ENCODE results near the gene MLYCD.
"Not testable (repeated sequence)": the region's sequence is repeated elsewhere in the genome, so short reads cannot be mapped to it uniquely, and the experiment has no call there.

The MLYCD gene

DNA sequence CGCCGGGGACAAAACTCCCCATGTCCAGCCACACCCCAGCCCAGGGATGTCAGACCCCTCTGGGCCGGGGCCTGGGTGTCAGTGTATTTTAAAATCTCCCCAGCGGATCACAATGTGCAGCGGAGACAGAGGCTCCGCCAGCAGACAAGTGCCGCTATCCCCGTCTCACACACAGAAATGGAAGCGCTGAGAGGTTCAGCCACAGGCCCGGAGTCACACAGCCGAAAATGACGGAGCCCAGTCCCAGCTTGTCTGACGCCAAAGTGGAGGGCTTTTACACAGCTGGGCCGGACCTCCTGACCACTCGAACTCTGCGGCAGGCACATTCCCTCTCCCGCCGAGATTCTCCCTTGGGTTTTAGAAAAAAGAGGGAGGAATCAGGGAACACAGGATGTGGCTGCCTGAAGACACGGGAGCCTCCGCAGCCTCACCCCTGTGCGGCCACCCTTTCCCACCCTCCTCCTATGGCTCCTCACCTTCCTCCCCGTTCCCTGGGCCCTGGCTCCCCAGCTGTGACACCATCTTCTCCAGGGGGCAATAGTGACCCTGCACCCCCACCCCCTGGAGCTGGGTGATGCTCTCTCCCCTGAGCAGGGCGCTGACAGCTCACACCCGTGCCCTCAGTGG is 47.4 kb downstream of the MLYCD start:
- Histone ChIP-seq H3K9me3 (ENCODE audit: control insufficient read depth, insufficient read depth, low read length) (no peaks in the 10 kb centered on the region), H3K9ac (ENCODE audit: low read depth, low read length) (no peak overlapping the region), H3K4me1 (ENCODE audit: insufficient read depth, low read length) (no peaks in the 10 kb centered on the region; the same call in 1 of the 2 replicates), H3K36me3 (ENCODE audit: insufficient read depth, low read length) (no peaks in the 10 kb centered on the region)

DNA sequence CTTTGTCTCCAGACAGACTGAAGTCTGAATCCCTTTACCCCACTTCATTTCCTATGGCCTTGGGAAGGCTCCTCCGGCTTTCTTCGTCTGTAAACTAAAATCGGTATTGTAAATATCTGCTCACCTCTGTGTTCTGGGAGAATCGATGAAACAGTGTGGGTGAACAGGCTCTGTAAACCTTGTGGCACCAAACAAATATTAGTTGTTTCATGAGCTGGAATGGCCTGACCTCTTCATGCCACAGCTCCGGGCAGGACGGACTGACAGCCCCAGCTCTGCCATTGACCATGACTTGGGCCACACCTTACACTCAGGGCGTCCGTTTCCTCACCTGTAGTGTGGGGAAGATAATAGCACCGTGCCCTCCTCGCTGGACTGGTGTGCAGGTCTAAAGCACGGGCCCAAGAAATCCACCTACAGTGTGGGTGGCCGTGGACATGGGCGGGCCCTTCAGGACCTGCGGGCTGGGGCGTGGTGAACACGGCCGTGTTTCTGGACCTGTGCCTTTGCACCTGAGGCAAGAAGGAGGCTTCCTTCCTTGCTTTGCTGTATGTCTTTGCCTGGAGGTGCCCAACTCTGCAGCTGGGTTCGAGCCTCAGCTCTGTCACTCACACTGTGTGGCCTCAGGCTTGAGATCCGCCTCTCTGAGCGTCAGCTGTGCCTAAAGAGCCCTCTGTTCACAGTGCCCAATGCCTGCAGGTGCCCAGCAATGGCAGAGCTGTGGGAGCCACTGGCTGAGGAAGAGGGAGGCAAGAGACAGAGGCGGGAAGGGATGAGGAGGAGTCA is 48.1 kb downstream of the MLYCD start:
- H3K4me1 ChIP-seq (ENCODE audit: insufficient read depth, low read length) = no peaks in the 10 kb centered on the region; the same call in 1 of the 2 replicates
- H3K9me3 ChIP-seq (ENCODE audit: control insufficient read depth, insufficient read depth, low read length) = no peaks in the 10 kb centered on the region
- H3K36me3 ChIP-seq (ENCODE audit: insufficient read depth, low read length) = no peaks in the 10 kb centered on the region
- no peak overlapping the region for H3K9ac ChIP-seq (ENCODE audit: low read depth, low read length)

DNA sequence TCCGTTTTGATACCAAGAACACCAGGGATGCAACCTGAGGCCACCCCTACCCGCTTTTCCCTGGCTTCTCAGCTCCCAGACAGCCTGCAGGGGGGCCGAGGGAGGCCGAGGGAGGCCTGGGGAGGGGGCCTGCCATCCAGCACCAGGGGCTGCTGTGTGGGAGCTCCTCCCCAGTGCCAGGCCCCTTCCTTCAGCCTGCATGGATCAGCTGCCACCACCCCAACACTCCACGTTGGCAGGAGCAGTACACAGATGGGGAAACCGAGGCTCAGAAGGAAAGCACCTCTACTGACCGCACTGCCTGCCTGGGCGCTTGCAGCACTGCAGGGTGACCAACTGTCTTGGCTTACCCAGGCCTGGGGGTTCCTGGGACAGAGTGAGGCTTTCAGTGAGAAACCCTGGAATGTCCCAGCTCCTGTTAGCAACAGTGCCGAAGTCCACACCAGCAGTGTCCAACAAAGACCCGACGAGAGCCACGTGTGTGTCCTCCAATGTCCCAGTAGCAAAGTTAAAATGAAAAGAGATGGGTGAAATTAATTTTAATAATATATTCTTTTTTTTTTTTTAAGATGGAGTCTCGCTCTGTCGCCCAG is 48.8 kb downstream of the MLYCD start:
- H3K4me1 ChIP-seq (ENCODE audit: insufficient read depth, low read length) = no peaks in the 10 kb centered on the region; the same call in 1 of the 2 replicates
- H3K9ac ChIP-seq (ENCODE audit: low read depth, low read length) = no peak overlapping the region

DNA sequence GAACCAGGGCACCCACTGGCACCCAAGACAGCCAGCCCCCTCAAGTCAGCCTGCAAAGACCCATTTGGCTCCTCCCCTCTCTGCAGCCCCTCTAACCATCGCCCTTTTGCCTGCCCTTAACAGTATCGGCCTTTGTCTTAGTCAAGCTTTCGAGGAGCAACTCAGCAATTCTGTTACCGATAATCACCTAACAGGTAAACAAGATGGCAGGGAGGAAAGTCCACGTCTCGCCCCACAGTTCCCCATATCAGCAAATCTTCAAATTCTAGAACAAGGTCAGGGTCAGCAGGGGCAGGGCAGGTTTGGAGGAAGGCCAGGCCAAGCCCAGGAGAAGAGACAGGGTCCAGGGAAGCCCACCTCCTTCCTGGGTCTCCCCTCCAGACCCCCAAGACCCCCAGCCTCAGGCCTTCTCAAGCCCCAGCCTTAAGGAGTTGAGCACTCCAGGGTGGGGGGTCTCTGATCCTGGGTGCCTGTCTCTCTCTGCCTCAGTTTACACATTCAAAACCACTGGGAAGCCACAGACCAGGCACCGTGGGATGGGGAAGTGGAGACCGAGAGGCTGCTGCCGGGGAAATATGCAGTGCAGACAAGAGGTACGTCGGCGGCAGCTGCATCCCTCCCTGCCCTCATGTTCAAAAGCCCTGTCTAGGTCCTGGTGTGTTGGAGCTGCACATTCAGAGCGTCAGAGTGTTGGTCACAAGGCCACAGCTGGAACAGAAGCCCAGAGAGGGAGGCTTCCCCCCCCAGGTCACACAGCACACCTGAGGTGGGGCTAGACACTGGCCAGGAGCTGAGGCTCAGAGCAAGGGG is 50.2 kb downstream of the MLYCD start:
- no peak overlapping the region for H3K9ac ChIP-seq (ENCODE audit: low read depth, low read length)
- no peaks in the 10 kb centered on the region; the same call in 1 of the 2 replicates for H3K4me1 ChIP-seq (ENCODE audit: insufficient read depth, low read length)
- H3K36me3 ChIP-seq (ENCODE audit: insufficient read depth, low read length) = no peaks in the 10 kb centered on the region
- no peaks in the 10 kb centered on the region for H3K9me3 ChIP-seq (ENCODE audit: control insufficient read depth, insufficient read depth, low read length)

More for the DNA sequence above, 48.8 kb downstream of the MLYCD start:
- Histone ChIP-seq H3K9me3 (ENCODE audit: control insufficient read depth, insufficient read depth, low read length) (no peaks in the 10 kb centered on the region), H3K36me3 (ENCODE audit: insufficient read depth, low read length) (no peaks in the 10 kb centered on the region)

DNA sequence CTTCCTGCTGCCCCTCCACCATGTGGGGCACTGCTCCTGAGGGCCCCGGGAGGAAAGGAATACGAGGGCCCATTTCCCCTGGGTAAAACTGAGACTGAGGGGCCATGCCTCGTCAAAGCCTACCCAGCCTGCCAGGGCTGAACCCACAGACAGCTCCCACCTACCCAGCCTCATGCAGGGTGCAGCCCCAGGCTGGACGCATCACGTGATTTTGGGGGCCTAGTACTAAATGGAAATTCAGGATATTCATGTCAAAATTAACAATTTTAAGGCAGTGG is 50.7 kb downstream of the MLYCD start:
- Histone ChIP-seq H3K4me1 (ENCODE audit: insufficient read depth, low read length) (no peaks in the 10 kb centered on the region; the same call in 1 of the 2 replicates), H3K36me3 (ENCODE audit: insufficient read depth, low read length) (no peaks in the 10 kb centered on the region), H3K9ac (ENCODE audit: low read depth, low read length) (no peak overlapping the region), H3K9me3 (ENCODE audit: control insufficient read depth, insufficient read depth, low read length) (no peaks in the 10 kb centered on the region)

DNA sequence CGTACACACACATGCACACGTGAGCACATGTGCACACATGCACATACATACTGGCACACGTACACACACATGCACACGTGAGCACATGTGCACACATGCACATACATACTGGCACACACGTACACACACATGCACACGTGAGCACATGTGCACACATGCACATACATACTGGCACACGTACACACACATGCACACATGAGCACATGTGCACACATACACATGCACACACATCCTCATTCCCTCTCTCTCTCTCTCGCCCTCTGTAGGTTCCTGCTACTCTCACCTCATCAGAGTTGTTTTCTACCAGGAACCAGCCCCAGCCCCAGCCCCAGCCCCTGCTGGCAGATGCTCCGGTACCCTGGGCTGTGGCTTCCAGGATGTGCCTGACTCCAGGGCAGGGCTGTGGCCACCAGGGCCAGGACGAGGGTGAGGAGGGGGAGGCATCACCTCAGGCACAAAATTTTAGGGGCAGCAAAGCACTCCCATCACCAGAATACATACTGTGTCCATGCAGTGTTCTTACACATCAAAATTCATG is 52.0 kb downstream of the MLYCD start:
- H3K9ac ChIP-seq (ENCODE audit: low read depth, low read length); H3K36me3 ChIP-seq (ENCODE audit: insufficient read depth, low read length); H3K9me3 ChIP-seq (ENCODE audit: control insufficient read depth, insufficient read depth, low read length); H3K4me1 ChIP-seq (ENCODE audit: insufficient read depth, low read length): not testable (repeated sequence)

DNA sequence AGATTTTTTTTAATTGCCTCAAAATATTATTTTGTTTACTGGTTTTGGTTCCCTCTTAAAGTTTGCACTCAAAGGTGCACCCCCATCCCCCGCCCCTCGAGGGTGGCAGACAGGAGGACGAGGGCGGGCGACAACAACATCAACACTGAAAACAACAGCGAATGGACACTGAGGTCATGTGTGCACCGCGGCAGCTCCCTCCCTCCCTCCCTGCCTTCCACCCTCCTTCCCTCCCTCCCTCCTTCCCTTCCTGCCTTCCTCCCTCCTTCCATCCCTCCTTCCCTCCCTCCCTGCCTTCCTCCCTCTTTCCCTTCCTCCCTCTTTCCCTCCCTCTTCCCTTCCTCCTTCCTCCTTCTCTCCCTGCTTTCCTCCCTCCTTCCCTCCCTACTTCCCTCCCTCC is 52.6 kb downstream of the MLYCD start:
- Histone ChIP-seq H3K36me3 (ENCODE audit: insufficient read depth, low read length) (no peaks in the 10 kb centered on the region), H3K4me1 (ENCODE audit: insufficient read depth, low read length) (no peaks in the 10 kb centered on the region; the same call in 1 of the 2 replicates), H3K9me3 (ENCODE audit: control insufficient read depth, insufficient read depth, low read length) (no peaks in the 10 kb centered on the region), H3K9ac (ENCODE audit: low read depth, low read length) (no peak overlapping the region)

DNA sequence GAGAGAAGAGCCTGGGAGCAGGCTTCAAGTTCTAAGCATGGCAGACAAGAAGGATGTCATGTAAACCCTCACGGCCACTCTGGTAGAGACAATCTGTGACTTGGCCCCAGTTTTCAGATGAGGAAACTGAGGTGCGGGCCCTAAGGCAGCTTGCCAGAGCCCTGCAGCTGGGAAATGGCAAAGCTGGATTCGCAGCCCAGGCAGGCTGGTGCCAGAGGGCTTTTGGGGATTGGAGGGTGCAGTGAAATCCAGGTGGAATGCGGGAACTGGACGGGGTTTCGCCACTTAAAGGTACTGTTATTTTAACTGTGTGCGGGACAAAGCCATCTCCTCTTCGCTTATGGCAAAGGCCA is 53.6 kb downstream of the MLYCD start:
- Histone ChIP-seq H3K9me3 (ENCODE audit: control insufficient read depth, insufficient read depth, low read length) (no peaks in the 10 kb centered on the region), H3K4me1 (ENCODE audit: insufficient read depth, low read length) (no peaks in the 10 kb centered on the region; the same call in 1 of the 2 replicates), H3K36me3 (ENCODE audit: insufficient read depth, low read length) (no peaks in the 10 kb centered on the region), H3K9ac (ENCODE audit: low read depth, low read length) (peak overlapping the region; percentile 74; the same call in 1 of the 2 replicates)

DNA sequence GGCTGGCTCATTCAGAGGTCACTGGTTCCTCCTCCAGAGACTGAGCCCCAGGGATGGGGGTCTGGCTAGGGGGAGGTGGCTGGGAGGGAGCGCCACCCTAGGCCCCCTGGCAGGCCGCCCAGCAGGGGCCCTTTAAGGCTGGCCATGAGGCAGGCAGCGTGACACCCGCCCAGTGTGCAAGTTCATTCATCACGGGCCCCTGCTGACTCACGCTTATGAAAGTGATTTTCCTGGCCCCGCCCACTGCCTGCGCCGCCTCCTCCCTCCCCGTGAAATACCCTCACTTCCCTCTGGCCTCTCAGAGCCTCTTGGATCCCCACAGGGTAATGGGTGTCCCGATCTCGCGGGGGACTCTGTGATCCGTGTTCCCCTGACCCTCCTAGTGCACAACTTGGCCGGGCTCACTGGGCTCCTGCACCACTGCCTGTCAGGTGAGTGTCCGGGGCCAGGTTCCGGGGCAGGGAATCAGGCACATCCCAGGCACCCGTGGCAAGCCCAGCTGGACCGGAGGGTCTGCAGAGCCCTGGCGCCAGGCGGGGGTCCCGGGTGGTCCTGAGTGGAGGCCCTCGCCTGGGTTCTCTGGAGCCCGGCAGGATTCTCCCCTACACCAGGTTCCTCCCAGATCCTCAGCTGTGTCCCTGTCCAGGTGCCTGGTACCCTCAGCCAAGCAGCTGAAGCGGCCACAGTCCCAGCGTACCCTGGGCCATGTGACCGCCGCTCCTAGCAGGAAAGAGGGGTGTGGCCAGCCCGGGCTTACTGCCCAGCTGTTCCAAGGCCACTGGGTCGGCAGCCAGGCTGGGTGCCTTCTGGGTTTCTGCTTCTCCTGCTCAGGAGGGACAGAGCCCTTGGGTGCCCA is 54.3 kb downstream of the MLYCD start, which contains the start of gene OSGIN1:
Gene OSGIN1, plus strand, starts transcription at position 301 of the 856 bp plus-strand sequence. CDS start 4,432 bp downstream, outside the sequence.
- no peaks in the 10 kb centered on the region for H3K9me3 ChIP-seq (ENCODE audit: control insufficient read depth, insufficient read depth, low read length)
- H3K4me1 ChIP-seq (ENCODE audit: insufficient read depth, low read length) = no peaks in the 10 kb centered on the region; the same call in 1 of the 2 replicates
- no peaks in the 10 kb centered on the region for H3K36me3 ChIP-seq (ENCODE audit: insufficient read depth, low read length)
- peak within 1 kb of the TSS; percentile 74 for H3K9ac ChIP-seq (ENCODE audit: low read depth, low read length)

DNA sequence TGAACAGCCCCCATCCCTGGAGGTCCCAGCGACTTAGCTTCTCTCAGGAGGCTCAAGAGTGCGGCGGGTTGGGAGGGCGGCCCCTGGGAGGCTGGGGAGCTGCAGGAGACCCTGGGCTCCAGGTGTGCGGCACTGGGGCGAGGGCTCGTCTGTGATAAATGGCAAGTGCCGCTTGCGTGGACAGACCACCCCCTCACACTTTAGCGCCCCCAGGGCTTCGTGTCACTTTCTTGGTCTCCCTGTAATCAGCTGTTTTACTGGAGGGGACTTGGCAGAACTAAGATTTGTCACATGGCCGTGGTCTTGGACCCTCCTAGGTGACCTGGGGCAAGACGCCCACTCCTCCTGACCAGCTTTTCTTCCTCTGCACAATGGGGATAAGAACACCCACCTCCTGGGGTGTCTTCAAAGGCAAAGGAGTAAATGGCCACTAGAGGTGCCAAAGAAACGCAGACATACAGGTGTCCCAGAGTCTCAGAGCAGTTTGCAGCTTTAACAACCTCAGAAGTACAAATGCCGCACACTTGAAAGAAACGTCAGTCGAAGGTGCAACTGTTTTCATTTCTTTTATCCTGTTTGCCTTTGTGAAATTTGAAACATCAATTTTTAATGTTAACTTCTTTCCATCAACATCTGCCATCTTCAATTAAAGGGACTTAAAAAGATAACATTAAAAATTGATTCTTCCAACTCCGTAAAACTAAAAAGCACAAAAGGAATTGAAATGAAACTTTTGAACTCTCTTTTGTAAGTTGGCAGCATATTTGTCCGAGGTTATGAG is 55.1 kb downstream of the MLYCD start:
- no peaks in the 10 kb centered on the region; the same call in 1 of the 2 replicates for H3K4me1 ChIP-seq (ENCODE audit: insufficient read depth, low read length)
- H3K36me3 ChIP-seq (ENCODE audit: insufficient read depth, low read length) = no peaks in the 10 kb centered on the region
- peak overlapping the region; percentile 74 for H3K9ac ChIP-seq (ENCODE audit: low read depth, low read length)
- no peaks in the 10 kb centered on the region for H3K9me3 ChIP-seq (ENCODE audit: control insufficient read depth, insufficient read depth, low read length)

DNA sequence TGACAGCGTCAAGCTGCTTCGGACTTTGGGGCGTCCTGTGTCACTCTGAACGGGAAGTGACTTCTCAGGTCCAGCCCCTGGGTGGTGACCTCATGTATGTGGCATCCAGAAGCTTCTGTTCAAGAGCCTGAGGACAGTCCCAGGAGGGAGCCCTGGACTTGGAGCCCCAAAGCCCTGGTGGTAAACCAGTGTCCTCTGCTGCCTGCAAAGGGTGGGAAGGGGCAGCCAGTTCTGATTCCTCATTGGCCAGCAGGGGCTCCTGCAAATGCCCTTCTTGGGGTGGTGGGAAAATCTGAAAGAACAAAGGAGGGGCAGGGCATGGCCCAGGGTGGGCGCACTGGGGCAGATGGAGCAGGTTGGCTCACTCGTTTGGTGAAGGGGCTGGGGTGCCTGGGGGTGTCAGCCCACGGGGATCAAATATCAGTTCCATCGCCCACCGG is 55.7 kb downstream of the MLYCD start:
- no peaks in the 10 kb centered on the region for H3K9me3 ChIP-seq (ENCODE audit: control insufficient read depth, insufficient read depth, low read length)
- no peaks in the 10 kb centered on the region; the same call in 1 of the 2 replicates for H3K4me1 ChIP-seq (ENCODE audit: insufficient read depth, low read length)
- no peaks in the 10 kb centered on the region for H3K36me3 ChIP-seq (ENCODE audit: insufficient read depth, low read length)
- peak overlapping the region; percentile 74; the same call in 1 of the 2 replicates for H3K9ac ChIP-seq (ENCODE audit: low read depth, low read length)

DNA sequence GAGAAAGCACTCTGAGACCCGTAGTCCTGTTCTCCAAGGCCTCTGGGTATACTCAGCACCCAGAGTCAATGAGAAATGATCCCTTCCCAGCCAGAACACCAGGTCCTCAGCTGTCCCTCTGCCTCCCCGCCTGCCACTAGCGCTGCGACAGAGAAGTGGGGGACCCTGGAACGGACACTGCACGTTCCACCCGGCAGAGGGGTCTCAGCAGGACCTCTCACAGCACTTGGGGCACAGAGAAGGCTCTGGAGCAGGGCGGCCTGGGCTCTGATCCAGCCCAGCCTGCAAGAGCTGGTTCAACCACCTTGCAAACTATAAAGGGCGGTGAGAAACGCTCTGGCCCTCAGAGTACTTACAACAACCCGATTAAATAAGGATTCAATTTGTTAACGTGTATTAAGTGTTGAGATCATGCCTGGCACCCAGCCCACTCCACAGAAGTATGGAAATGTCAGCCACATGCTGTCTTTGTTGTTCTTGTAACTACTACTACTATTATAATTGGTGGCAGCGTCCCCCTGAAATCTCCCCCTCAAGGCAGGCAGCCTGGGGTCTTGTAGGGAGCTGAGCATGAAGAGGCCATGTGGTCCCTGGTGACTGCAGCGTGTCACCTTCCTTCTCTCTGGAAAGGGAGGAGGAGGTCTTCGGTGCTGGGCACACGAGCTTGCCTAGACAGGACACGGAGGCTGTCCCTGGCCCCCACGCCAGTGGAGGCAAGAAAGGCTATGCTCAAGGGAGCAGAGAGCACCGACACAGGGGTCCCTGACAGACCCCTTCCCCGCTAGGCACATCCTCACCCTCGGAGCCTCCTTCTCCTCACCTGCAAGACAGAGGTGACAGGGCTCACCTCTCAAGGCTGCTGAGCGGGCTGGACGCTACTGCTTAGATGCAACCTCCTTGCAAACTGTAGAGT is 56.6 kb downstream of the MLYCD start:
- no peaks in the 10 kb centered on the region for H3K36me3 ChIP-seq (ENCODE audit: insufficient read depth, low read length)

More for the DNA sequence above, 56.6 kb downstream of the MLYCD start:
- Histone ChIP-seq H3K9ac (ENCODE audit: low read depth, low read length) (no peak overlapping the region), H3K9me3 (ENCODE audit: control insufficient read depth, insufficient read depth, low read length) (no peaks in the 10 kb centered on the region), H3K4me1 (ENCODE audit: insufficient read depth, low read length) (no peaks in the 10 kb centered on the region; the same call in 1 of the 2 replicates)
